GM23338 (cell line): ENCODE results near the gene SEZ6.
A peak's percentile ranks its signal among the peaks of the same experiment; 100 is the strongest.

Experiments
- CTCF ChIP-seq, 2 experiments: fragments of 200-600 bp in 1 of 2; sonication (generic) in 1 of 2; conservative IDR thresholded peaks; 2 replicates each; pipeline versions ENCODE4 v1.5.1 to v1.6.1; 2016 to 2017; ENCODE audit warnings: antibody characterized with exemption in 2 of 2, low read depth in 2 of 2, mild to moderate bottlenecking in 2 of 2, moderate library complexity in 1 of 2
- EZH2 ChIP-seq: fragments of 200-600 bp; sonication (generic); IDR thresholded peaks from one replicate; pipeline ENCODE4 v1.8.0; 2017; ENCODE audit warnings: antibody characterized with exemption, mild to moderate bottlenecking, low read depth; ENCODE audit not compliant: unreplicated experiment
- POLR2AphosphoS5 ChIP-seq: IDR thresholded peaks from 2 replicates; pipeline ENCODE4 v1.6.1; 2016; ENCODE audit warnings: antibody characterized with exemption, low read depth

GRCh38 chr17:29036584-29036983 lies 30.8 kb upstream of the SEZ6 start:
- TF ChIP-seq EZH2 (no peak), CTCF (conservative IDR thresholded peaks at IDR 0.05; ENCODE audit: low read depth in 2 of 2) (peak; percentile 30 to 60), POLR2AphosphoS5 (no peak)
